GM11168 (cell line): ENCODE results near the gene FRMD4A.
"Not testable (repeated sequence)": the region's sequence is repeated elsewhere in the genome, so short reads cannot be mapped to it uniquely, and the experiment has no call there.

Experiments used
- in situ Hi-C: fragments of 300-500 bp; cut with MboI; formaldehyde crosslinking; loops from one replicate; pipeline ENCODE4 v1.12.0; 2022; ENCODE audit warnings: low sequenced_read_pairs; ENCODE audit not compliant: unreplicated experiment

The FRMD4A gene

GRCh38 chr10:13844651-13845050 is 486.1 kb downstream of the FRMD4A start:
- in situ Hi-C loops, result no loop called here

- in situ Hi-C loops, result no loop called here
Observed at GRCh38 chr10:13842117-13842516, 488.6 kb downstream of the FRMD4A start.

GRCh38 chr10:13840036-13840435 is 490.7 kb downstream of the FRMD4A start:
- in situ Hi-C loops, result no loop called here

- in situ Hi-C loops, result no loop called here
Observed at GRCh38 chr10:13839430-13839990, 491.2 kb downstream of the FRMD4A start.

GRCh38 chr10:13839030-13839429 is 491.7 kb downstream of the FRMD4A start:
- in situ Hi-C loops, result no loop called here

GRCh38 chr10:13837966-13838365 is 492.8 kb downstream of the FRMD4A start:
- in situ Hi-C loops, result no loop called here

- in situ Hi-C loops, result no loop called here
Observed at GRCh38 chr10:13834581-13835286, 496.0 kb downstream of the FRMD4A start.

GRCh38 chr10:13831711-13832141 is 499.0 kb downstream of the FRMD4A start:
- in situ Hi-C loops, result no loop called here

- in situ Hi-C loops, result no loop called here
Observed at GRCh38 chr10:13830385-13830784, 500.3 kb downstream of the FRMD4A start.

- in situ Hi-C loops, result no loop called here
Observed at GRCh38 chr10:13829790-13830189, 500.9 kb downstream of the FRMD4A start.

- in situ Hi-C loops, result not testable (repeated sequence)
Observed at GRCh38 chr10:13828284-13828683, 502.4 kb downstream of the FRMD4A start.

- in situ Hi-C loops, result no loop called here
Observed at GRCh38 chr10:13827076-13827797, 503.5 kb downstream of the FRMD4A start.

- in situ Hi-C loops, result no loop called here
Observed at GRCh38 chr10:13823709-13824405, 506.9 kb downstream of the FRMD4A start.

- in situ Hi-C loops, result no loop called here
Observed at GRCh38 chr10:13823096-13823708, 507.5 kb downstream of the FRMD4A start.

- in situ Hi-C loops, result no loop called here
Observed at GRCh38 chr10:13822490-13822889, 508.2 kb downstream of the FRMD4A start.

- in situ Hi-C loops, result no loop called here
Observed at GRCh38 chr10:13820964-13821337, 509.8 kb downstream of the FRMD4A start.

GRCh38 chr10:13820119-13820963 is 510.4 kb downstream of the FRMD4A start:
- in situ Hi-C loops, result no loop called here

- in situ Hi-C loops, result no loop called here
Observed at GRCh38 chr10:13816195-13816925, 514.4 kb downstream of the FRMD4A start.

GRCh38 chr10:13815756-13816155 is 515.0 kb downstream of the FRMD4A start:
- in situ Hi-C loops, result no loop called here
